ENCODE data around the gene ICOS.

Gene ICOS

GRCh38 chr2:203936535-203936934, at the start of gene ICOS:
Gene ICOS, plus strand, starts transcription at chr2:203936763. Its CDS starts 52 bp downstream, at chr2:203936815.
- peak; percentile 58 for DNase-seq

GRCh38 chr2:203887677-203888076, 48.9 kb upstream of the ICOS start:
- no peak for DNase-seq

- DNase-seq, result no peak
Observed at GRCh38 chr2:203889542-203889941, 47.0 kb upstream of the ICOS start.

GRCh38 chr2:203889944-203890343, 46.6 kb upstream of the ICOS start:
- no peak for DNase-seq

- no peak for DNase-seq
Observed at GRCh38 chr2:203890733-203891132, 45.8 kb upstream of the ICOS start.

GRCh38 chr2:203891474-203891873, 45.1 kb upstream of the ICOS start:
- DNase-seq, result no peak

- DNase-seq, result no peak
Observed at GRCh38 chr2:203892207-203892606, 44.4 kb upstream of the ICOS start.

- no peak for DNase-seq
Observed at GRCh38 chr2:203893401-203893800, 43.2 kb upstream of the ICOS start.

GRCh38 chr2:203893840-203894239, 42.7 kb upstream of the ICOS start:
- no peak for DNase-seq

- DNase-seq, result no peak
Observed at GRCh38 chr2:203894262-203894661, 42.3 kb upstream of the ICOS start.

GRCh38 chr2:203897544-203897943, 39.0 kb upstream of the ICOS start:
- DNase-seq, result no peak

- no peak for DNase-seq
Observed at GRCh38 chr2:203898657-203899056, 37.9 kb upstream of the ICOS start.

- no peak for DNase-seq
Observed at GRCh38 chr2:203900253-203900652, 36.3 kb upstream of the ICOS start.

GRCh38 chr2:203904022-203904421, 32.5 kb upstream of the ICOS start:
- no peak for DNase-seq

GRCh38 chr2:203905656-203906055, 30.9 kb upstream of the ICOS start:
- no peak for DNase-seq

- DNase-seq, result no peak
Observed at GRCh38 chr2:203908066-203908796, 28.3 kb upstream of the ICOS start.

GRCh38 chr2:203908797-203909185, 27.8 kb upstream of the ICOS start:
- DNase-seq, result no peak

- DNase-seq, result peak; percentile 39
Observed at GRCh38 chr2:203909261-203909967, 27.1 kb upstream of the ICOS start.

GRCh38 chr2:203909974-203910373, 26.6 kb upstream of the ICOS start:
- no peak for DNase-seq

- no peak for DNase-seq
Observed at GRCh38 chr2:203913947-203914346, 22.6 kb upstream of the ICOS start.

GRCh38 chr2:203914546-203915182, 21.9 kb upstream of the ICOS start:
- DNase-seq, result peak; percentile 21

- no peak for DNase-seq
Observed at GRCh38 chr2:203915256-203915655, 21.3 kb upstream of the ICOS start.

GRCh38 chr2:203916756-203917155, 19.8 kb upstream of the ICOS start:
- DNase-seq, result no peak

GRCh38 chr2:203918264-203918663, 18.3 kb upstream of the ICOS start:
- DNase-seq, result no peak

Data from CD4-positive, alpha-beta T cell treated with Interleukin-6 for 4 hours (primary cell).